ENCODE results near the gene SPAG17.

- TF ChIP-seq CTCF (conservative IDR thresholded peaks at IDR 0.05; ENCODE audit: low read length) (no peak), EZH2phosphoT487 (IDR thresholded peaks at IDR 0.05; ENCODE audit: borderline replicate concordance, low read depth, low read length) (no peak)
Observed at GRCh38 chr1:117981455-117982192, 203.4 kb downstream of the SPAG17 start.

Measured in OCI-LY7 (cell line).